ENCODE results near the gene AJAP1.

Gene AJAP1

DNA sequence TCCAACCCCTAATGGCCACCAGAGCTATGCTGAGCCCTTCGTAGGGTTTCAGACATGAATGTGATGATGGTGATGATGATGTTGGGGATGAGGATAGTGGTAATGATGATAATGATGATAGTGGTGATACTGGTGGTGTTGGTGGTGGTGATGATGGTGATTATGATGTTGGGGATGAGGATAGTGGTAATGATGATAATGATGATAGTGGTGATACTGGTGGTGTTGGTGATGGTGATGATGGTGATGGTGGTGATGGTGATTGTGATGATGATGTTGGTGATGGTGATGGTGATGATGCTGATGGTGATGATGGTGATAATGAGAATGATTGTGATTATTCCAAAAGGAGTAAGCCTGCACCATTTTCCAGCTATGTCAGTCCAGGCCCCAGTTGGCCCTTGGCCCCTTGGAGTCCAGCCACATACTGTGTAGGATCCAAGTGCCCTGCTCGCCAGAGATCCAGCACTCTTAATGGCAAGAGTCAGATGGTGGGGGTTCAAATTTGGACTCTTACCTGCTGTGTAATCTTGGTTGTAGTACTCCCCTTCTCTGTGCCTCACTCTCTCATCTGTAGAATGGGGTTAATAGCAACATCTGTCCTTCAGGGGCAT, 28.3 kb downstream of the AJAP1 start:
- no peak for DNase-seq (ENCODE audit: low spot score)
- in situ Hi-C loops (cut with MboI; ENCODE audit: low sequenced_read_pairs, unreplicated experiment): no loop called here
- TF ChIP-seq, protein P1, sequence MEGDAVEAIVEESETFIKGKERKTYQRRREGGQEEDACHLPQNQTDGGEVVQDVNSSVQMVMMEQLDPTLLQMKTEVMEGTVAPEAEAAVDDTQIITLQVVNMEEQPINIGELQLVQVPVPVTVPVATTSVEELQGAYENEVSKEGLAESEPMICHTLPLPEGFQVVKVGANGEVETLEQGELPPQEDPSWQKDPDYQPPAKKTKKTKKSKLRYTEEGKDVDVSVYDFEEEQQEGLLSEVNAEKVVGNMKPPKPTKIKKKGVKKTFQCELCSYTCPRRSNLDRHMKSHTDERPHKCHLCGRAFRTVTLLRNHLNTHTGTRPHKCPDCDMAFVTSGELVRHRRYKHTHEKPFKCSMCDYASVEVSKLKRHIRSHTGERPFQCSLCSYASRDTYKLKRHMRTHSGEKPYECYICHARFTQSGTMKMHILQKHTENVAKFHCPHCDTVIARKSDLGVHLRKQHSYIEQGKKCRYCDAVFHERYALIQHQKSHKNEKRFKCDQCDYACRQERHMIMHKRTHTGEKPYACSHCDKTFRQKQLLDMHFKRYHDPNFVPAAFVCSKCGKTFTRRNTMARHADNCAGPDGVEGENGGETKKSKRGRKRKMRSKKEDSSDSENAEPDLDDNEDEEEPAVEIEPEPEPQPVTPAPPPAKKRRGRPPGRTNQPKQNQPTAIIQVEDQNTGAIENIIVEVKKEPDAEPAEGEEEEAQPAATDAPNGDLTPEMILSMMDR (IDR thresholded peaks at IDR 0.05; ENCODE audit: borderline replicate concordance, control extremely low read depth, extremely low read depth, insufficient read depth, missing control alignments): no peak

DNA sequence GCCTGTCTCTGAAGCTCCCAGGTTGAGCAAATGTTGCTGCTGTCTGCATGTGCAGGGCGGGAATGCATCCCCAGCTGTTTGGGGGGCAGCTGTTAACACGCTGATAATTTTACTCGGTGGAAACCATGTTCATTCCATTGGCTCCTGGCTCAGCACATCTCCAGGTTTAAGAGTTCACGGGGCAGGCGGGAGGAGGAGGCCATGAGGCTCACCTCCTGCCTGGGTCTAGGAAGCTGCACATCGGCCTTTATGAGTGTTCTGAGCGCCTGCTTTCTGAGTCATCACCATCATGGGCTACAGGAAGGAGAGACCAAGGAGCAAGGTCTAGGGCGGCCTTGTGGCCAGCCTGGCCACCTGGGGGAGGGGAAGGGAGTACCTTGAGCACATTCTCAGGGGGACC, 29.7 kb downstream of the AJAP1 start:
- in situ Hi-C loops (cut with MboI; ENCODE audit: low sequenced_read_pairs, unreplicated experiment): no loop called here
- no peak for DNase-seq (ENCODE audit: low spot score)
- TF ChIP-seq, protein P1 (IDR thresholded peaks at IDR 0.05; ENCODE audit: borderline replicate concordance, control extremely low read depth, extremely low read depth, insufficient read depth, missing control alignments): no peak

DNA sequence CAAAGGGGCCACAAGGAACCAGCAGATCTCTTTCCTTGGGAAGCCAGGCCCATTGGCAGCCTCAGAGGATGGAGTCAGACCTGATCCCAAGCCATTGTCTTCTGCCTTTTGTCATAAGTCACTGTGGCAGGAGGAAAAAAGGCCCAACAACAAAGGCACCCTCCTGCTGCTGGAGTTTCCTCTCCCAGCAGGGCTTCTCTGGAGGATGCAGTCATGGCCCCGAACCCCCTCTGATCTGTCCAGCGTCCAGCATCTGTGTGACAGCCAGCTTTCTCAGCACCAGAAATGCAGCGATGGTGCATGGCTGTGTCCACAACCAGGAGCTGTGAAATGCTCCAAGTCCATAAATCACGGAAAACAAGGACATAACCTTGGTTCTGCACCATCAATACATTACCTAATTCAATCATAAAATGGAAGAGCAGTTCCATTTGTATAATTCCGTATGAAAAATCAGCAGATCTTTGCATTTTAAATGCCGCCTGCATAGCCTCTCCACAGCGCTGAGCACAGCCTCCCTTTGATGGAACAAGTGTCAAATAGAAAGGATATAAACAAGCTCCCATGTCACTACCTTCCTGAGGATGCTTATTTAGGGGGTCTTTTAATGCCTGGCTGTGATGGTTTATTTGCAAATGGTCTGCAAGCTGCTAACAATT, 30.6 kb downstream of the AJAP1 start:
- TF ChIP-seq, protein P1 (IDR thresholded peaks at IDR 0.05; ENCODE audit: borderline replicate concordance, control extremely low read depth, extremely low read depth, insufficient read depth, missing control alignments): no peak
- in situ Hi-C loops (cut with MboI; ENCODE audit: low sequenced_read_pairs, unreplicated experiment): no loop called here
- DNase-seq (ENCODE audit: low spot score): no peak

DNA sequence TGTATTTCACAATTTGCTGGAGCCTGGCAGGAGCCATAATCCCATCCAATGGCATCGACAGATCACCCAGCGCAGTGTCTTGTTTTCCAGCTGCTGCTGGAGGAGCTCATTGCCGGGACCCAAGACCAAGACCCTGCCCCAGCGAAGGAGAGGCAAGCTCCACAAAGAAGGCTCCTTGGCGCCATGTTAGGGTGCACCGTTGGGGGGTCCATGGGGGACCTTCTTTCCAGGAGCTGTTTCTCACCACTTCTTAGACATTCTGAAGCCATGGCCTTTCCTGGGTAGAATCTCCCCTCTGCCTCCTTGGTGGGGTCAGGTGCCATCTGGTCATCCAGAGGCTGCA, 31.1 kb downstream of the AJAP1 start:
- in situ Hi-C loops (cut with MboI; ENCODE audit: low sequenced_read_pairs, unreplicated experiment): no loop called here
- TF ChIP-seq, protein P1 (IDR thresholded peaks at IDR 0.05; ENCODE audit: borderline replicate concordance, control extremely low read depth, extremely low read depth, insufficient read depth, missing control alignments): no peak
- DNase-seq (ENCODE audit: low spot score): no peak

DNA sequence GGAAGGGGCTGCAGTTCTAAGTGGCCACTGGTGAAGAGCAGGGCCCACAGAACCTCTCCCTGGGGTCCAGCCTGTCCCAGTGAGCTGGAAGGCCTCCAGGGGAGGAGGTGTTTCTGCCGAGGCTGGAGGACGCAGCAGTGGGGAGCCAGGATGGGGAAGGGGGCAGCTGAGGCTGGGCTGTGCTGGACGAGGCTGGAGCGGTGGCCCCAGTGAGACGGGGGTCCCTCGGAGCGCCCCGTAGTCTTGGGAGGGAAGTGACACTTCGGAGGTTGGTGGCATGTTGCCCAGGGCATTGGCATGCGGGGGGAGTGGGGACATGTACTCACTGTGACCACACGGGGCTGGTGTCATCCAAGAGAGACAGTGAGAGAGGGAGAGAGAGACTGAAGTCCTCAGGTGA, 33.5 kb downstream of the AJAP1 start:
- TF ChIP-seq, protein P1 (IDR thresholded peaks at IDR 0.05; ENCODE audit: borderline replicate concordance, control extremely low read depth, extremely low read depth, insufficient read depth, missing control alignments): no peak

DNA sequence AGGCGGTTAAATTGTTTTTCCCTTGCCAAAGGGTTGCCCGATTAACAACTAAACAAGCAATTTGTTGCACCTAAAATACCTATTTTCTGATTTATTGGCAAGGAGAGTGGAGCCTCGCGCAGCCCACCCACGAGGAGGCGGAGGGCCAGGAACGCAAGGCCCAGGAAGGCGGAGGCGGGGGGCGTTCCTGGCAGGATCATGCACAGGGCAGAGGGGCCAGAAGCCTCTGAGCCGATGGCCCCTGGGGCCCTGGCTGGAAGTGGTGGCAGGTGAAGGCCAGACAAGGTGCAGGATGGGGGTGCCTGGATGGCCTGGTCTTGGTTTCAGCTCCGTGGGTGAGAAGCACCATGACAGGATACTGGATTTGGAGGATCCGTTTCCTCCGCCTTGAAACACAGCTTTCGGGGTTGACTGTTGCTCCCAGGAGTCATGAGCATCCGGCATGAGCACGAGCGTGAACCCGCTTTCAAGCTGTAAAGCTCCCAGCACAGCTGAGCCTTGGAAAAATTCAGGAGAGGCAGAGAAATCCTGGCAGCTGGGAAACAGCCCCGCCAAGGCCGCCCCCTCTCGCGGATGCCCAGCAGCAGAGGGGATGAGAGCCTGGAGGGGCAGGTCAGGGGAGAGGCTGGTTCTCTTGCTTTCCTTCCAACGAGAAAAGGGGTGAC, 35.0 kb downstream of the AJAP1 start:
- TF ChIP-seq, protein P1 (IDR thresholded peaks at IDR 0.05; ENCODE audit: borderline replicate concordance, control extremely low read depth, extremely low read depth, insufficient read depth, missing control alignments): no peak
- DNase-seq (ENCODE audit: low spot score): no peak
- in situ Hi-C loops (cut with MboI; ENCODE audit: low sequenced_read_pairs, unreplicated experiment): no loop called here

More for the DNA sequence above, 33.5 kb downstream of the AJAP1 start:
- no peak for DNase-seq (ENCODE audit: low spot score)
- in situ Hi-C loops (cut with MboI; ENCODE audit: low sequenced_read_pairs, unreplicated experiment): no loop called here

Data from GM13976 (cell line).